Measurements from ENCODE around the gene TCEAL6.
"Not testable (repeated sequence)": the region's sequence is repeated elsewhere in the genome, so short reads cannot be mapped to it uniquely, and the experiment has no call there.

The TCEAL6 gene

GRCh38 chrX:102142274-102142673 is at the start of gene TCEAL6:
TCEAL6 (minus strand) TSS chrX:102142481.
- not testable (repeated sequence) for DNase-seq

DNA sequence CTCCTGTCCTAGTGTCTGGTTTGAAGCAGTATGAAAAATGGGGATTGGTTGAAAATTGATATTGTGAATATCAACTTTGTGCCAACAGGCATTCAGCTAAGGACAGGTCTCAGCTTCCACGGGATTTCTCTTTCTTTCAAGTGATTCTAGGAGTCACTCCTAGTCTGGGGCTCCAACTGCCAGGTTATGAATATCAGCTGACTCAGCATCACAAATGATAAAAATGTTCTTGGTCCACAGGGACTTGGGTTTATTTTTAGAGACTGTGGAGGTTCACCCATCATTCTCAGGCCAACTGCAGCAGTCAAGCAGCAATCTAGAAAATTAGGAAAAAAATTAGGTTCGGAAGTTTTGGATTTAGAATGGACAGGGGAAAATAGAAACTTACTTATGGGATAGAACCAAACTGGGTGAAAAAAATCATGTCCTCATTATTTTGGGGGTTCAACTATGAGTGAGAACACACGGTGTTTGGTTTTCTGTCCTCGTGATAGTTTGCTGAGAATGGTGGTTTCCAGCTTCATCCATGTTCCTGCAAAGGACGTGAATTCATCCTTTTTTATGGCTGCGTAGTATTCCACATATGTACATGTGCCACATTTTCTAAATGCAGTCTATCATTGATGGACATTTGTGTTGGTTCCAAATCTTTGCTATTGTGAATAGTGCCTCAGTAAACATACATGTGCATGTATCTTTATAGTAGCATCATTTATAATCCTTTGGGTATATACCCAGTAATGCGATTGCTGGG is 43.9 kb upstream of the TCEAL6 start:
- DNase-seq: no peak

GRCh38 chrX:102155806-102156179 is 13.5 kb upstream of the TCEAL6 start, which contains the start of gene BEX5:
BEX5 (minus strand) TSS chrX:102155977; CDS start chrX:102154265, 1,712 bp downstream.
- DNase-seq: peak; percentile 50 to 66 (median 62)

- peak; percentile 1 to 48 (median 22) for DNase-seq
Observed at GRCh38 chrX:102154900-102155805, 12.9 kb upstream of the TCEAL6 start.

GRCh38 chrX:102154218-102154860 is 12.1 kb upstream of the TCEAL6 start:
- peak in 4 of 6 experiments; percentile 1 to 48 (median 10) for DNase-seq

DNA sequence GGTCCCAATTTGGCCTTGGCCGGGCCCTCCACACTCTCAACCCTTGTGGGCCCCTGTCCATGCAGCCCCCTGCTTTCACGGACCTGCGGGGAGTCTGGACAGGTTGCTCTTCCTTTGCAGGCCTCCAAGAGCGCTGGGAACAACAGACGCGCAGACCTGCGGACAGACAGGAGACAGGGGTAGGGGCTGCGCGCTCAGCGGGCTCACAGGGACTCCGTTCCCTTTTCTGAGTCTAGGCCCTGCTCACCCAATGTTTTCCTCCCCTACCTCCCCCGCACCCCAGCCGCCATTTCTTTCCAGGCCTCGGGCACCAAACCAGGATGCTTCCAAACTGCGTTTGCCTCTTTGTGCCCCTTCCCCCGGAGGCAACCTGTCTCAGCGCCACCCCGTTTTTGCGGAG is 650 bp downstream of the TCEAL6 start:
- DNase-seq: not testable (repeated sequence)

DNA sequence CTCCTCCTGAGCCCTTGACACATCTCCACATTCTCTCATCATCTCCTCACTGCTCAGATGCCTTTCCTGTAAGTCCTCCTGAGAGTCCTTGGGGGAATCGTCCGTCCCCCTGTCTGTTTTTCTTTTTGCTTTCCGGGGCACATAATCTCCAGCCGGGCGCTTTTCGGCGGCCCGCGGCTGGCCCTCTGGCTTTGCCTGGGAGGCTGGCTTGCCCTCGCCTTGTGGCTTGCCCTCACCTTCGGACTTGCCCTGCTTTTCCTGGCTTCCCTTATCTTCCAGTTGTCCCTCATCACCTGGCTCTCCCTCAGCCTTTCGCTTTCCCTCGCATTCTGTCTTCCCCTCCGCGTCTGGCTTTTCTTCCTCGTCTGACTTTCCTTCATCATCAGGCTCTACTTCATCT is 1.4 kb downstream of the TCEAL6 start:
- DNase-seq: not testable (repeated sequence)

- DNase-seq: no peak
Observed at GRCh38 chrX:102138064-102138463, 4.2 kb downstream of the TCEAL6 start.

GRCh38 chrX:102129473-102129872 is 12.8 kb downstream of the TCEAL6 start:
- no peak for DNase-seq

GRCh38 chrX:102126863-102127262 is 15.4 kb downstream of the TCEAL6 start:
- no peak for DNase-seq

GRCh38 chrX:102126080-102126818 is 16.0 kb downstream of the TCEAL6 start:
- DNase-seq: not testable (repeated sequence)

DNA sequence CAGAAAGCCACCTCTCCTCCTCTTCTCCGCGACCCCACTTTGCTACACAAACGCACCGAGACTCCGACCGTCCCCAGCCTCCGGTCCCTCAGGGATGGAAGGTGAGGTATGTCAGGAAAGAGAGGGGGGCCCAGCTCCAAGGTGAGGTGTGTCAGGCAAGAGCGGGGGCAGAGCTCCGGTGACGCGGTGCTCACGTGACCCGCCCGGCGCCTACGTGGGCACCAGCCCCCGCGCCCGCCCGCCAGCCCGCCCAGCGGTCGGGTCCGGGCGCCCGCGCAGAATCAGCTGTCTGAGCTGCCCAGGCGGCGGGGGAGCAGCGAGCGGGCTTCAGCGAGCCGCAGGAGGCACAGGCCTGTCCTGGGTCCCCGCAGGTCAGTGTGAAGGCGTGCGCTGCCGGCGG is 16.8 kb downstream of the TCEAL6 start, which contains the start of gene TCEAL2:
TSS of gene TCEAL2 (plus strand) at position 244 of the 400 bp plus-strand sequence. CDS start 1,152 bp downstream, outside the sequence.
- DNase-seq: not testable (repeated sequence)

GRCh38 chrX:102125014-102125413 is 17.3 kb downstream of the TCEAL6 start:
- DNase-seq: not testable (repeated sequence)

- DNase-seq: no peak
Observed at GRCh38 chrX:102115748-102116147, 26.5 kb downstream of the TCEAL6 start.

GRCh38 chrX:102113367-102113766 is 28.9 kb downstream of the TCEAL6 start:
- no peak for DNase-seq
